ENCODE measurements around the gene ARSG. TPM values are rescaled to one million over a fixed set of nuclear protein-coding genes. Genes with fewer than 3 reads are reported as not detected.
"Not testable (repeated sequence)": the region's sequence is repeated elsewhere in the genome, so short reads cannot be mapped to it uniquely, and the experiment has no call there.

ARSG gene
- total and polyA plus RNA-seq, 2 of the 13 experiments (the other 11 are each of a cell fraction or from before 2014, with no cell fraction given): 3.7 to 15.2 TPM

DNA sequence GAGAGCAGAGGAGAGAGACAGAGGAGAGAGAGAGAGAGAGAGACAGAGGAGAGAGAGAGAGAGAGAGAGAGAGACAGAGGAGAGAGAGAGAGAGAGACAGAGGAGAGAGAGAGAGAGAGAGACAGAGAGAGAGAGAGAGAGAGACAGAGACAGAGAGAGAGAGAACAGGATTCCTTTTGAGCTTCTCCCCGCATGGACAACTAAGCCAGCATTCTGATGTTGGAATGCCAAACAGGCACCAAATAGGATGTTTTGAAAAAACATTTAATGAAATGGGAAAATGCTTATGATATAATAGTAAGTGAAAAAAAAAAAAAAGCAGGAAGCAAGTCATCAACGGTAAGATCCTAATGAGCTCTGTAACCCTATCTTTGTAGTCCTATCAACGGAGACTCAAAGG lies 60.7 kb downstream of the ARSG start (continued):
- TF ChIP-seq, protein P1, sequence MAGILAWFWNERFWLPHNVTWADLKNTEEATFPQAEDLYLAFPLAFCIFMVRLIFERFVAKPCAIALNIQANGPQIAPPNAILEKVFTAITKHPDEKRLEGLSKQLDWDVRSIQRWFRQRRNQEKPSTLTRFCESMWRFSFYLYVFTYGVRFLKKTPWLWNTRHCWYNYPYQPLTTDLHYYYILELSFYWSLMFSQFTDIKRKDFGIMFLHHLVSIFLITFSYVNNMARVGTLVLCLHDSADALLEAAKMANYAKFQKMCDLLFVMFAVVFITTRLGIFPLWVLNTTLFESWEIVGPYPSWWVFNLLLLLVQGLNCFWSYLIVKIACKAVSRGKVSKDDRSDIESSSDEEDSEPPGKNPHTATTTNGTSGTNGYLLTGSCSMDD (CRISPR knock-in tag; IDR thresholded peaks at IDR 0.05): no peak
- TF ChIP-seq, protein P2, sequence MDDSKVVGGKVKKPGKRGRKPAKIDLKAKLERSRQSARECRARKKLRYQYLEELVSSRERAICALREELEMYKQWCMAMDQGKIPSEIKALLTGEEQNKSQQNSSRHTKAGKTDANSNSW (CRISPR knock-in tag; IDR thresholded peaks at IDR 0.05; ENCODE audit: borderline replicate concordance): no peak
- no peak for TF ChIP-seq ZNF501 (CRISPR knock-in tag; IDR thresholded peaks at IDR 0.05)

DNA sequence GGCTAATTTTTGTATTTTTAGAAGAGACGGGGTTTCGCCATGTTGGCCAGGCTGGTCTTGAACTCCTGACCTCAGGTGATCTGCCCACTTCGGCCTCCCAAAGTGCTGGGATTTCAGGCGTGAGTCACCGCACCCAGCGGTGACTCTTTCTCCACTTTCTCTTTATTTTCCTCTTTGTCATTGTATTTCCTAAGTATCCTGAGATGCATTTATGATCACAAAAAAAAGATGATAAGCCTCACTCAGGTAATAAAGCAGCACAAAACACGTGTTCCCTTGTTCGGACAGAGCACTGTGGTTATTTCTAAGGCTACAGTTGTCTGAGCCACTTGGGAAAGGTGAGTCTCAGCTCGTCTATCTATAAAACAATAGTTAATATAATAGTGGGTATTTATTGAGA lies 61.4 kb downstream of the ARSG start:
- intact Hi-C loops (cut with micrococcal nuclease; ENCODE audit: unreplicated experiment); H3K79me2 ChIP-seq (ENCODE audit: insufficient read depth, low read length); DNase-seq (ENCODE audit: low spot score); FAIRE-seq; H4K20me1 ChIP-seq (ENCODE audit: insufficient read depth, low read length); H2AFZ ChIP-seq (ENCODE audit: low read length); H3K27me3 ChIP-seq (ENCODE audit: control insufficient read depth in 1 of 2, insufficient read depth in 2 of 2, low read length in 2 of 2); ATAC-seq; BruUV-seq (replicated peaks); H3K9me3 ChIP-seq (ENCODE audit: low read length); H3K9ac ChIP-seq (ENCODE audit: insufficient read depth, low read depth, low read length); H3K27ac ChIP-seq (ENCODE audit: extremely low read length, insufficient read depth, low read length); in situ Hi-C loops (cut with HindIII; ENCODE audit: extremely low pct_ligation_motif_present, low pct_unique_long_range_greater_than_20kb); H3K4me2 ChIP-seq (ENCODE audit: low read depth, low read length); CTCF ChIA-PET (ENCODE audit: low intra/inter-chr PET ratio, low total read pairs); H3K4me3 ChIP-seq (replicated peaks in 1 of 3; ENCODE audit: insufficient read depth in 1 of 3, low read depth in 2 of 3, low read length in 3 of 3); H3K36me3 ChIP-seq (replicated peaks in 1 of 2; ENCODE audit: control insufficient read depth in 1 of 2, insufficient read depth in 2 of 2, low read length in 2 of 2): not testable (repeated sequence)
- peaks cover 24% of the 10 kb centered on the region for H3K4me1 ChIP-seq (ENCODE audit: insufficient read depth, low read length)
- POLR2A ChIA-PET: interaction anchor here (2.2 kb wide), 1 partner anchor 31 kb away, joined by 6 read pairs; no protein-coding TSS in a partner anchor
- WGBS (ENCODE audit: low lambda C conversion rate): 97% methylated on average over 9 of the region's 9 CpGs

- in situ Hi-C loops (cut with HindIII; ENCODE audit: extremely low pct_ligation_motif_present, low pct_unique_long_range_greater_than_20kb): no loop called here
- WGBS (ENCODE audit: low lambda C conversion rate): 87% methylated on average over 4 of the region's 4 CpGs
- H3K27me3 ChIP-seq (ENCODE audit: control insufficient read depth in 1 of 2, insufficient read depth in 2 of 2, low read length in 2 of 2): no peaks in the 10 kb centered on the region
- no peak overlapping the region for H3K27ac ChIP-seq (ENCODE audit: extremely low read length, insufficient read depth, low read length)
- no peak overlapping the region for H3K9ac ChIP-seq (ENCODE audit: insufficient read depth, low read depth, low read length)
- H4K20me1 ChIP-seq (ENCODE audit: insufficient read depth, low read length): no peaks in the 10 kb centered on the region
- CTCF ChIA-PET (ENCODE audit: low intra/inter-chr PET ratio, low total read pairs): no interaction called here
- intact Hi-C loops (cut with micrococcal nuclease; ENCODE audit: unreplicated experiment): no loop called here
- POLR2A ChIA-PET: interaction anchor here (2.2 kb wide), 1 partner anchor 30 kb away, joined by 6 read pairs; no protein-coding TSS in a partner anchor
- no peak for ATAC-seq
- H3K36me3 ChIP-seq (replicated peaks in 1 of 2; ENCODE audit: control insufficient read depth in 1 of 2, insufficient read depth in 2 of 2, low read length in 2 of 2): peaks cover 0 to 6% of the 10 kb centered on the region in 2 experiments; a peak in 4 of 5 replicates
- no peak overlapping the region for H2AFZ ChIP-seq (ENCODE audit: low read length)
- H3K9me3 ChIP-seq (ENCODE audit: low read length): no peaks in the 10 kb centered on the region
- no peak for DNase-seq (ENCODE audit: low spot score)
- FAIRE-seq: no peak
- H3K4me2 ChIP-seq (ENCODE audit: low read depth, low read length): no peak overlapping the region
- peaks cover 23% of the 10 kb centered on the region for H3K4me1 ChIP-seq (ENCODE audit: insufficient read depth, low read length)
- H3K79me2 ChIP-seq (ENCODE audit: insufficient read depth, low read length): no peaks in the 10 kb centered on the region
- TF ChIP-seq ZBTB7A (CRISPR knock-in tag; IDR thresholded peaks at IDR 0.05) (no peak), PTBP1 (IDR thresholded peaks at IDR 0.05; ENCODE audit: low read depth, low read length, poor library complexity, severe bottlenecking) (no peak), CEBPB (IDR thresholded peaks at IDR 0.05; ENCODE audit: borderline replicate concordance, low read depth, low read length) (peak; percentile 40; the same call in 1 of the 2 replicates), ATF7 (IDR thresholded peaks at IDR 0.05) (peak; percentile 36; the same call in 1 of the 2 replicates), ATF7 (CRISPR knock-in tag; IDR thresholded peaks at IDR 0.05) (no peak)
- no TSS peak for BruUV-seq (replicated peaks)
- no peak overlapping the region for H3K4me3 ChIP-seq (replicated peaks in 1 of 3; ENCODE audit: insufficient read depth in 1 of 3, low read depth in 2 of 3, low read length in 3 of 3)
Observed at GRCh38 chr17:68353111-68353521, 61.8 kb downstream of the ARSG start.
